ENCODE results near the gene FXYD6.
A peak's percentile ranks its signal among the peaks of the same experiment; 100 is the strongest.

The FXYD6 gene

GRCh38 chr11:117827521-117828511 is 48.6 kb downstream of the FXYD6 start:
- peak; percentile 38 for DNase-seq

- DNase-seq, result peak; percentile 18
Observed at GRCh38 chr11:117826832-117827231, 49.6 kb downstream of the FXYD6 start.

DNA sequence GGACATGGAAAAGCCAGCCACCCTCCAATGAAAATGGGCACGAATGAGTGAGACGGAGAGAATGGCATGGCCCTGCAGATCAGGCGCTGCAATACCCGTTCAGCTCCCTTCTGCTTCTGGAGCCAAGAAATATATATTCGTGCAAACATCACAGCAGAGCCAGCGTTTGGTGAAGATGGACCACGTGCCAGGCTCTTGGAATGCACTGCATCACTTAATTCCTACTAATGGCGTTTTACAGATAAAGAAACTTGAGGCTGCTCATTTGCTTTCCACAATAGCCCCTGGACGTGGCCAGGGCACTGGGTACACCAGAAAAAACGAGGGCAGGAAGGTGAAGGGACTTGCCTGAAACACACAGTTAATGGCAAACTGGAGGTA is 50.3 kb downstream of the FXYD6 start:
- DNase-seq, result peak; percentile 18

- peak; percentile 22 for DNase-seq
Observed at GRCh38 chr11:117825538-117826189, 50.8 kb downstream of the FXYD6 start.

DNA sequence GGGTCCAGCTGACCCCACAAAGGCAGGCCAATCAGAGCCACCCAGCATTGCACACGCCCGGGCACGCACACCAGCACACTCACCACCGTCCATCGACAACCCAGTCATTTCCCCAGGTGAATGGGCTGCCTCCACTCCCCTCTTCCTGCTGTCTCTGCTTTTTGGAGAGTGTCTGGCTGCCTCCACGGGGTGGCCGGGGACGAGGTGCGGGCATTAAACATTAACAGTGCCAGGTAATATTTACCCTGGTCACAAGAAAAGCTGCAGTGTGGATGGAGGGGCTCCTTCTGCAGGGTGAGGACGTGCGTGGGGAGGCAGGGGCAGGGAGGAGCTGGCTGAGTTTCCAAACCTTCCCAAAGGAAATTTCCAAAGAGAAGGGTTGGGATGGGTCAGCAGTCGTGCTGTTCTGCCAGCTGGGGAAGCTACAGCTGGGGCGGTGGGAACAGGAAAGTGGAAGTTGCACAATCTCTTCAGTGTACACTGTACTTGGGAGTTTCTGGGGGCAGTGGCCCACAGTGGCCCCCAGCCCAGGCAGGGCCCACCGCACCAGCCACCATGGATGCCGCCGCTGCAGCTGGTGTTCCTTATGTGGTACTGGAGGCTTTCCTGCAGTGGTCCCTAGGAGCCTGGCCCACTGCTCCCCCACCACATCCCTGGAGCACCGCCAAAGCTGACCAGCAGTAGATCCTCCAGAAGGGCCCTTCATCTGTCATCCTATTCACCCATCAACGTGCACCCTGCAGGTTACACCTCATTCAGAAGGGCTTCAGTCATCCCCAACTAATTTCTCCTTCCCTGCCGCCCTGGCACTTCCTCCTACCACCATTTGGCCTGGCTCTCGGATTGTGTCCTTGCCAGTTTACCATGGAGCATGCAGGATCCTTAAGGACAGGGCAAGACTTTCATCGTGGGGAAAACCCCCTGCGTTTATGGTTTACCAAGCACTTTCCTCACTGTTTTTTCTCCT is 51.6 kb downstream of the FXYD6 start, which contains the start of gene FXYD2:
FXYD2 (minus strand) TSS at position 174 of the 967 bp plus-strand sequence; CDS start at position 108, 66 bp downstream.
- peak; percentile 24 for DNase-seq

DNA sequence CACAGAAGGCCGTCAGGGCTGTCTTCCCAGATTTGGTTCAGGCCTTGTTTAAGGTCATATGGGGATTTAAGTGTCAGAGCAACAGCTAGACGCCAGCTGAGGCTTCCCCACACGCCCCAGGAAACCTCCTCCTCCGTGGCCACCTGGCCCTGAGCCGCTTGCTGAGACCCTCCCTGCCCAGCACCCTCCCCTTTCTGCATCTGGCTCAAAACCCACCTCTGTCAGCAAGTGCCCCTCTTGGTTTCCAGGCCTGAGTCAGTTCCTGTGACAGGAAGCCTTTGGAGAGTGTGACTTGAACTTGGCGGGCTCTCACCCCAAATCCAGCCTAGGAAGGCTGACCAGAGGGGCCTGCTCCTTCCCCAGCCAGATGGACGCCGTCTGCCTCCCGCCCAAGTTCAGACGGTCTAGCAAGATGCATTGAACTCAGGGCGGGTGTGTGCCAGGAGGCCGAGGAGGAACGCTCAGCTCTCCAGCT is 52.5 kb downstream of the FXYD6 start:
- peak; percentile 50 for DNase-seq

DNA sequence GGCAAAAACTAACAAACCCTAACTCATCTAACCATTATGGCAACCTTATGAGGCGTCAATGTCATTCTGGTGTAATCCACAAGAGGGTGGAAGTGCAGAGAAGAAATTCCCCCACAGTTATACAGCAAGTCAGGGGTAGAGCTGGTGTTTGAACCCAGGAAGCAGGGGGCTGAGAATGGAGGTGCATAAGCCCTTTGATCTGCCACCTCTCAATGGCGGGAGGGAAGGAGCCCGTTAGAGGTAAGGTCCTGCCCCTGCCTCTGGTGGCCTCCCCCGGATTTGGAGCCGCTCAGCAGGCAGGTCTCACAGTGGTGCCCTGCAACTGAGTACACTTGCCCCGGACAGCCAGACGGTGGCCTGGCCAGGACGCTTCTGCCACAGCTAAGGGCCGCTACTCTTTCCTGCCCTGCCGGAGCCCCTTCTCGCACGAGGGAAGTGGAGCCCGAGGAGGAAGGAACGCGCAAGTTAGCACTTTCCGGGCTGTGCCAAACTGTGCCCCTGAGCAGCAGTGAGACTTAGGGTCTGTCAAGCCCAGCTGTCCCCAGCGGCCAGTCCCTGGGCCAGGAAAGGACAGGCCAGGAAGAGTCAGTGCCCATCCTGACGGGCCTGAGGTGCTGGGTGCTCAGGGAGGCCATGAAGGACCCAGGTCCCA is 53.0 kb downstream of the FXYD6 start:
- DNase-seq, result peak; percentile 49

DNA sequence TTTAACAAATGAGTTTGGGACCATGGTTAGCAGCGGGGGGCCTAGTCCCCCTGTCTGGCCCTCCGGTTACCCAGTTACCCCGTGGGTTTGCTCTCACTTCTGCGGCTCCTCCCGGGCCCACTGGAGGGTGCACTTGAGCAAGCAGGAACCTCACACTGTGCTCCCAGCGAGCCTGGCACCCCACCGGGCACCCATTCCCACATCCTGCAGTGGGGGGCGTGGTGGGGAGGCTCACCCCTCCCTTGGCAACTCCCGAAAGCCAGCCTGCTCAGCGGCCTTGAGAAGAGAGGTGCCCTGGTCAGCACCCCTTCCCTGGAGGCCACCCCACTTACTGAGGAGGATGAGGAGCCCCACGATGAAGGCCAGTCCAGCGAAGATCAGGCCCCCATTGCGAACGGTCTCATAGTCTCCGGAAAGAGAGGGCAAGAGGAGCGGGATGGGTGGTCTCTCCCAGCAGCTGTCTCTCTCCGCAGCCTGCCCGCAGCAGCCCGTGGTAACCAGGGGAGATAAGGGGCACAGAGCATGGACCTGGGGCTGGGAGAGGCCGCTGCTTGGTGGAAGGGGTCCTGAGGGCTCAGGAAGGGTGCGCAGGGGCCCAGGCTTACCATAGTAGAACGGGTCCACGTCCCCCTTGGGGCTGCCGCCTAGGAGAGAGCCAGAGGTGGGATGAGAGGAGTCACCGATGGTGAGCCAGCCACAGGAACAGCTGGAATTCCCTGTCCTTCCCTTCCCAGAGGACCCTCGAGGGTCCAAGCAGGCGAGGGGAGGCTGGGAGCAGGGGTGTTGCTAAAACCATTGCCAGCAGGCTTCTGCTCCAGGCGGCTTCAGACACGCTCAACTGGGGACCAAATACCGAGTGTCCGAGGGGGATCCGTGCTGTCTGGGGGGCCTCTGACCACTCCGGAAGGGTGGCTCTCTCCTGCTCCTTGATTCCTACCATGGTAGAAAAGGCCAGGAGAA is 54.1 kb downstream of the FXYD6 start:
- DNase-seq, result peak; percentile 82

DNA sequence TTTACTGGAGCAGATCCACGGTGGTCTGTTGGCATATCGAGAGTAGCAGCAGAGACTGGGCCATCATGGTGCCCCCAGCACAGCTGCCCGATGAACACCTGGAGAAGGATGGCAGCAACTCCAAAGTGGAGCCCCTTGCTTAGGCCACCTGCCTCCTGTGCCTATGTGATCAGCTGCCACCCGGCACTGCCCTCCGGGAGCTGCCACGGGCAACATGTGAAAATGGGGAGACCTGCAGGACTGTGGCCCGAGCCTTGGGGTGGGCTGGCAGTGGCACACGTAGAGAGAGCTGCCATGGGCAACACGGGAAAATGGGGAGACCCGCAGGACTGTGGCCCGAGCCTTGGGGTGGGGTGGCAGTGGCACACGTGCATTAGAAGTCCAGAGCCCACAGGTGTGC is 55.0 kb downstream of the FXYD6 start:
- no peak for DNase-seq

DNA sequence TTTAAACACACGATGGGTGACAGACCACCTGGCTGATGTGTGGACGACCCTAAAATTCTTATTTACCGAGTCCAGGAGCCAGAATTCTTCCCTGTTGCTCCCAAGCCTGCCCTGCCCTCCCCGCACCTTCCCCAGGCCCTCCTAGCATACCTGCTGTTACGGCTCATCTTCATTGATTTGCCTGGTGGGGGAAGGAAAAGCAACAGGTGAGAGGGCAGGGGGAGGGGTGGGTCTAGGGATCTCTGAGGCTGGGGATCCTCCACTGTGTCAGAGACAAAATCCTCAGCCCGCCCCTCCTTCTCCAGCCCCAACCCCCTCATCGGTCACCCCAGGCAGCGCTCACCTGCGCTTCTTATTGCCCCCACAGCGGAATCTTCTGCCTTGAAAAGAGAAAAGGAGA is 55.9 kb downstream of the FXYD6 start:
- no peak for DNase-seq

- DNase-seq, result no peak
Observed at GRCh38 chr11:117820071-117820470, 56.4 kb downstream of the FXYD6 start.

- no peak for DNase-seq
Observed at GRCh38 chr11:117819096-117820040, 57.1 kb downstream of the FXYD6 start.

- DNase-seq, result peak; percentile 66
Observed at GRCh38 chr11:117818041-117818873, 58.2 kb downstream of the FXYD6 start.

- peak; percentile 97 for DNase-seq
Observed at GRCh38 chr11:117817368-117818040, 59.0 kb downstream of the FXYD6 start.

GRCh38 chr11:117816846-117817367 is 59.6 kb downstream of the FXYD6 start:
- no peak for DNase-seq

- no peak for DNase-seq
Observed at GRCh38 chr11:117816151-117816741, 60.2 kb downstream of the FXYD6 start.

DNA sequence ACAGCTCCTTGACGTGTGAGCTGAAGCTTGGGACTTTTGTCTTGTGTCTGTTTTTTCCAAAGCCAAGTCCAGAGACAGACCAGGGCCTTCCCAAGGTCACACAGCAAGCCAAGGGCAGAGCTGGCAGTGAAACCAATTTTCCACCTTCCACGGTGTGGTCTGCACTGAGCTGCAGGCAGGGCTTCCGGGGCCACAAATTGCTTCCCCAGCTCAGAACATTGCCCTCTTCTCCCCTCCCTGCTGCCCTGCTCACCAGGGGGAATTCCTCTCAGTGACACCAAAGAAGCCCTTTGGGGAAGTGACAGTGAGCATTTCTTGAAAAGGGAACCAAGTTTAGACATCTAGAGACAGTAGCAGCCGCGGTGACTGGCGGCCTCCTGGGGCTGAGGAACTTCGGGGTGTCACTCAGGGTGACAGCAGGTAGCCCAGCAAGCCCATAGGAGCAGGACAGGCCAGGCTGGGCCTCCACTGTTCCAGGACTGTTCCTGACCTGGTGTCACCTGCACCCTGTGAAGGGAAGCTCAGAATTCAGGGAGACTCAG is 61.1 kb downstream of the FXYD6 start:
- DNase-seq, result peak; percentile 78
